Measurements from ENCODE around the gene ASIC3. TPM values are rescaled to one million over a fixed set of nuclear protein-coding genes. Genes with fewer than 3 reads are reported as not detected.

Gene ASIC3
- total and polyA plus RNA-seq, 2 donors (not counting 3 experiments of a cell fraction or from before 2014, with no cell fraction given), result 0.69 to 0.70 TPM

DNA sequence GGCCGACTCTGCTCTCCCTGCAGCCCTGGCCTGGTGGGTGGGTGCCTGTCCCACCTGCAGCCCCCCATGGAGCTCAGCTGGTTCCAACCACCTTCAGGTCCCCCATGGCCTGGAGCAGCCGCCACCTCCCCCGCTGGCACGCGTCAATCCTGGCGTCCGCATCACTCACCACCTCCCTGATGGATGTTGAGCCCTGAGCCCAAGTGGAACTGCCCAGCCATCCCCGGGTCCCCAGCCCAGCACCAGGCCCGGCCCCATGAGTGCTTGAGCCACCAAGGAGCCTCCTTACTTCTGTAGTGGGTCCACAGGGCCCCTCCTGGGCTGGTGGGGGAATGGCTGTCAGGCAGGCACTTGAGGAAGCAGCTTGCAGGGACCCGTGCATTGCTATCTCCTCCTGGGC, 52.6 kb downstream of the ASIC3 start:
- dilution Hi-C loops (cut with MboI; ENCODE audit: extremely low pct_ligation_motif_present, low sequenced_read_pairs) (no loop called here), intact Hi-C loops (cut with micrococcal nuclease) (no loop called here)
- Histone ChIP-seq H3K36me3 (ENCODE audit: control insufficient read depth in 2 of 2, extremely low read depth in 1 of 2, insufficient read depth in 2 of 2, low read length in 2 of 2) (peaks cover 0 to 2% of the 10 kb centered on the region in 2 experiments), H3K27ac (ENCODE audit: insufficient read depth, low read depth, low read length) (no peak overlapping the region), H4K20me1 (replicated peaks; ENCODE audit: control insufficient read depth, extremely low read depth, insufficient read depth, low read length) (no peaks in the 10 kb centered on the region), H3K79me2 (ENCODE audit: control insufficient read depth, insufficient read depth, low read length) (peaks cover 85% of the 10 kb centered on the region), H2AFZ (ENCODE audit: low read depth, low read length) (no peak overlapping the region), H3K27me3 (ENCODE audit: control insufficient read depth in 2 of 2, insufficient read depth in 2 of 2, low read length in 2 of 2) (no peaks in the 10 kb centered on the region), H3K4me3 (replicated peaks in 1 of 3; ENCODE audit: insufficient read depth in 1 of 3, low read depth in 1 of 3, low read length in 3 of 3) (no peak overlapping the region), H3K4me1 (ENCODE audit: control insufficient read depth, extremely low read depth, insufficient read depth, low read length) (peaks cover 17% of the 10 kb centered on the region), H3K9ac (replicated peaks; ENCODE audit: extremely low read depth, insufficient read depth, low read length) (no peak overlapping the region), H3K4me2 (ENCODE audit: insufficient read depth, low read length) (no peak overlapping the region), H3K9me3 (replicated peaks; ENCODE audit: control insufficient read depth, insufficient read depth, low read length) (no peaks in the 10 kb centered on the region), H3K9me1 (replicated peaks; ENCODE audit: control insufficient read depth, extremely low read depth, insufficient read depth, low read length) (no peaks in the 10 kb centered on the region)
- ChIA-PET CTCF (interaction anchor here (1.4 kb wide), 1 partner anchor 10 kb away, joined by 3 read pairs; no protein-coding TSS in a partner anchor), POLR2A (no interaction called here)
- DNase-seq (ENCODE audit: low read depth, low spot score), result no peak
- TF ChIP-seq, protein P1, sequence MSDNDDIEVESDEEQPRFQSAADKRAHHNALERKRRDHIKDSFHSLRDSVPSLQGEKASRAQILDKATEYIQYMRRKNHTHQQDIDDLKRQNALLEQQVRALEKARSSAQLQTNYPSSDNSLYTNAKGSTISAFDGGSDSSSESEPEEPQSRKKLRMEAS (IDR thresholded peaks at IDR 0.05; ENCODE audit: insufficient read depth, insufficient read length), result no peak
- no peak for TF ChIP-seq EZH2 (IDR thresholded peaks at IDR 0.05; ENCODE audit: borderline replicate concordance, low read depth, low read length, severe bottlenecking)
- no peak for TF ChIP-seq MYC (IDR thresholded peaks at IDR 0.05; ENCODE audit: low read depth, low read length)
- no peak for TF ChIP-seq FOS (IDR thresholded peaks at IDR 0.05; ENCODE audit: borderline replicate concordance, insufficient read depth, low read length)
- TF ChIP-seq GATA2 (IDR thresholded peaks at IDR 0.05; ENCODE audit: insufficient read depth, insufficient read length, low read depth, low read length), result no peak
- TF ChIP-seq POLR2AphosphoS5 (IDR thresholded peaks at IDR 0.05; ENCODE audit: insufficient read depth, low read depth, low read length), result no peak
- TF ChIP-seq, protein P2, sequence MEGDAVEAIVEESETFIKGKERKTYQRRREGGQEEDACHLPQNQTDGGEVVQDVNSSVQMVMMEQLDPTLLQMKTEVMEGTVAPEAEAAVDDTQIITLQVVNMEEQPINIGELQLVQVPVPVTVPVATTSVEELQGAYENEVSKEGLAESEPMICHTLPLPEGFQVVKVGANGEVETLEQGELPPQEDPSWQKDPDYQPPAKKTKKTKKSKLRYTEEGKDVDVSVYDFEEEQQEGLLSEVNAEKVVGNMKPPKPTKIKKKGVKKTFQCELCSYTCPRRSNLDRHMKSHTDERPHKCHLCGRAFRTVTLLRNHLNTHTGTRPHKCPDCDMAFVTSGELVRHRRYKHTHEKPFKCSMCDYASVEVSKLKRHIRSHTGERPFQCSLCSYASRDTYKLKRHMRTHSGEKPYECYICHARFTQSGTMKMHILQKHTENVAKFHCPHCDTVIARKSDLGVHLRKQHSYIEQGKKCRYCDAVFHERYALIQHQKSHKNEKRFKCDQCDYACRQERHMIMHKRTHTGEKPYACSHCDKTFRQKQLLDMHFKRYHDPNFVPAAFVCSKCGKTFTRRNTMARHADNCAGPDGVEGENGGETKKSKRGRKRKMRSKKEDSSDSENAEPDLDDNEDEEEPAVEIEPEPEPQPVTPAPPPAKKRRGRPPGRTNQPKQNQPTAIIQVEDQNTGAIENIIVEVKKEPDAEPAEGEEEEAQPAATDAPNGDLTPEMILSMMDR (IDR thresholded peaks at IDR 0.05; ENCODE audit: extremely low read depth in 1 of 2, insufficient read depth in 1 of 2, low read depth in 1 of 2, low read length in 2 of 2), result no peak
- TF ChIP-seq POLR2A (IDR thresholded peaks at IDR 0.05; ENCODE audit: low read depth, low read length), result no peak
- no peak for TF ChIP-seq JUN (IDR thresholded peaks at IDR 0.05; ENCODE audit: borderline replicate concordance, insufficient read depth, insufficient read length, low read depth)
- no TSS peak for BruUV-seq (replicated peaks)
- FAIRE-seq, result no peak

All from endothelial cell of umbilical vein (primary cell).